NCI-H1694 treated with DMSO at 0.1 percent for 48 hours (cell line): ENCODE results near the gene RAB44.

Source experiments
- DNase-seq: peaks from one replicate; lab custom pipeline; 2025; lab: John Stamatoyannopoulos, UW

RAB44 gene

DNA sequence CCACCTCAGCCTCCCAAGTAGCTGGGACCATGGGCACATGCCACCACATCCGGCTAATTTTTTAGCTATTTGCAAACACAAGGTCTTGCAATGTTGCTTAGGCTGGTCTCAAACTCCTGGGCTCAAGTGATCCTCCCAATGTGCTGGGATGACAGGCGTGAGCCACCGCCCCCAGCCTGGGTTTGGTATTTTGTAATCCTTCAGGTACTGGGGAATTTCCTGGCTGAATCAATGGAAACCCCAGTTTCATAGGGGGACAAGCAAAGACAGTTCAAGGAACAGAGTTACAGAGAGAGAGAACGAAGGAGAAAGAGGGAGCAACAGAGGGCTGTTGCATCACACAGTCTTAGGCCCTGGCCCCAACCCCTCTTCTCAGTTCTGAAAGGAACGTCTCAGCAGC, 35.7 kb downstream of the RAB44 start:
- no peak for DNase-seq

DNA sequence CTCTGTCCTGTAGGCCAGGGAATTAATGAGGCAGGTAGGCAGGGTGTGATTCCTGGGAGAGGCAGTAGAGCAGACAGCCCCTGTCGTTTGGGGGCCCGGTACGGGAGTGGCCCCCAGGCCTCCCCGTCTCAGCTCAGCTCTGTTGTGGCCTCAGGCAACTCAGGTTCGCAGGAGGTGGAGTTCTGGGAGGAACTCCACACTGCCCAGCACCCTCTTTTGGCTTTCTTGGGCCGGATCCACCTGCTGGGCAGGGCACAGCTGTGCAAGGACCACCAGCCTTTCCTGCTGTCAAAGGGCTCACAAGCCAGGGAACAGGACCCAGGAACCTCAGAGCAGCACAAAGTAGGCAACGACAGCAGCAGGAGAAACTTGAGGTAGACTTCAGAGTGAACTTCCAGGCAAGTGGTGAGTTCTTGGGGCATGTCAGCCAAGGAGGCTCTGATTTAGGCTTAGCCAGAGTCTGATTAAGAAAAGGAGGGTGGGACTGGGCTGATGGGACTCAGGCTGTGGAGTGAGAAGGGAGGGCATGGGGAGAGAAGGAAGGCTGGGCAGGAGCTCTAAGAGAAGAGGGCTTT, 36.9 kb downstream of the RAB44 start:
- DNase-seq: no peak

DNA sequence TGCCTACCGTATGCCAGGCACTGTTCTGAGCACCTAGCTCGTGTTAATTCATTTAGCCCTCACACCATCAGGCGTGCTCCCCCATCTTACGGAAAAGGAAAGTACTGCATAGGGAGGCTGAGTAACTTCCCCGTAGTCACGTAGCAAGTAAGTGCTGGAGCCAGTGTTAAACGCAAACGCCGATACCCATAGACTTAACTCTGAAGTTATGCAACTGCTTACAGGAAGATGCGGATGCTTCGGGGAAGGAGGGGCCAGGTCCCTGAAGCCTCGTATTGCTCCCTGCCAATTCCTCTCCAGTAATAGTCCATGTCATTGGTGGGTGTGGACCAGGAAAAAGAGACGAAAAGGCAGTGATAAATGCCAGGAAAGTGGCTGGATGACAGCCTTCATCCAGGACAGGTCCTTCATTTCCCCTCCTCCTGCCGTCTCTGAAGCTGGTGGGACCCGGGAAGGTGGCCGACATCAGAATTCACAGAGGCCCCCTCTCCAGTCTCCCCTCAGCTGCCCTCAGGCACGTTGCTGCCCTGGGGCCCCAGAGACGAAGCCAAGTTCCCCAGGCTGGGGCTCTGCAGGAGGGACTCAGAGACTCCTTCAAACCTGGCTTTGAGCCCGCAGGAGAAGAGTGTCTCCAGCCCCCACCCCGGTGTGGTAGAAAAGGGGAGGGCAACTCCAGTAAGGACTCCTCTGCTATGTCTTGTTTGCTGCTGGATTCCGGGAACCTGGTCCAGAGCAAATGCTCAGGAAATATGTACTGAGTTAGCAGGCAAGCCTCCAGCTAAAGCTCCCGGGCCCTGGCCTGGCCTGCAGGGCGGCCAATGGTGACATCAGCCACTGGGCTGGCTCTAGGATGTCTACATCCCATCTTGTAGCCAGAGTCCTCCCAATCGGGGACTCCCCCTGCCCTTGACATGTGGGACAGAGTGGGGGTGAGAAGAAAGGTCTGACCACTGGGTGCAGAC, 37.8 kb downstream of the RAB44 start:
- DNase-seq: no peak

DNA sequence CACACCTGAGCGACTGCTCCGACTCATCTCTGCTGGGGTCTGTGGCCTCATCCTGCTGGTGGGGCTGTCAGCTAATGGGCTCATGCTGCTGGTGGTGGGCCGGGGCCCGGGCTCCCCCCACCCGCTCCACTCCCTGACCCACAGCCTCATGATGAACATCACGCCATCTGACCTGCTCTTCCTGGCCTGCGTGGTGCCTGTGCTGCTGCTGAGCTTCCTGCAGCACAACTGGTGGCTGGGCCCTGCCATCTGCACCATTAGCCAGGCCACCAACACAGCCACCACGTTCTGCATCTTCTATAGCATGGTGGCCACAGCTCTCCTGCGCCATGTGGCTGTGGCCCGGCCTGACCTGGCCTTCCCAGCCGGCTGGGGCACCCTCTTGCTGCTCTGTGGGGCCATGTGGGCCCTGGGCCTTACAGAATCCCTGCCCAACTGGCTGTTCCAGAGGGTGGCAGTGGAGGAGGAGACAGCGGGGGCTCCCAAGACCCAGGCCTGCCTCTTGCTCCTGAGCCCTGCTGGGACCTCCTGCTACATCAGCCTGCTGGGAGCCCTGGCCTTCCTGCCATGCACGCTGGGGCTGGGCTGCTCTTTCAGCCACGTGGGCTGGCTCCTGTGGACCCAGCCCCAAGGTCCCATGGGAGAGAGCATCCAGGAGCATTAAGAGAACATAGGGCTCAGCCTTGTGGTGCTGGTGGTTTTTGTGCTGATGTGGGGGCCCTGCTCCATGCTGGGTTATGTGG, 39.6 kb downstream of the RAB44 start:
- DNase-seq: no peak

DNA sequence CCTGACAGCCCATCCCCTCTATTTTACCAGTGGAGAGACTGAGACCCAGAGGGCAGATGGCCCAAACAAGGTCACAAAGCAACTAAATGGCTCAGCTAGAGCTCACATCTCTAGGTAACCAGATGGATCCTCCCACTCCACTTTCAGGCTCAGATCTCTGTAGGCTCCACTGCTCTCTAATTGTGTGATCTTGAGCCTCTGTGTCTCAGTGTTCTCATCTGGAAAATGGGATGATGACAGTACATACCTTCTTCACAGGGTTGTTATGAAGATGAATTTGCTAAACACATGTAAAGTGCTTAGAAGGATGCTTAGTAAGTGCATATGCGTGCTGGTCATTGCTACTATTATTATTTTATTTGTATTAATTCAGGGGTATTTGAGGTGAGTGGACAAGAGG, 40.5 kb downstream of the RAB44 start:
- no peak for DNase-seq

DNA sequence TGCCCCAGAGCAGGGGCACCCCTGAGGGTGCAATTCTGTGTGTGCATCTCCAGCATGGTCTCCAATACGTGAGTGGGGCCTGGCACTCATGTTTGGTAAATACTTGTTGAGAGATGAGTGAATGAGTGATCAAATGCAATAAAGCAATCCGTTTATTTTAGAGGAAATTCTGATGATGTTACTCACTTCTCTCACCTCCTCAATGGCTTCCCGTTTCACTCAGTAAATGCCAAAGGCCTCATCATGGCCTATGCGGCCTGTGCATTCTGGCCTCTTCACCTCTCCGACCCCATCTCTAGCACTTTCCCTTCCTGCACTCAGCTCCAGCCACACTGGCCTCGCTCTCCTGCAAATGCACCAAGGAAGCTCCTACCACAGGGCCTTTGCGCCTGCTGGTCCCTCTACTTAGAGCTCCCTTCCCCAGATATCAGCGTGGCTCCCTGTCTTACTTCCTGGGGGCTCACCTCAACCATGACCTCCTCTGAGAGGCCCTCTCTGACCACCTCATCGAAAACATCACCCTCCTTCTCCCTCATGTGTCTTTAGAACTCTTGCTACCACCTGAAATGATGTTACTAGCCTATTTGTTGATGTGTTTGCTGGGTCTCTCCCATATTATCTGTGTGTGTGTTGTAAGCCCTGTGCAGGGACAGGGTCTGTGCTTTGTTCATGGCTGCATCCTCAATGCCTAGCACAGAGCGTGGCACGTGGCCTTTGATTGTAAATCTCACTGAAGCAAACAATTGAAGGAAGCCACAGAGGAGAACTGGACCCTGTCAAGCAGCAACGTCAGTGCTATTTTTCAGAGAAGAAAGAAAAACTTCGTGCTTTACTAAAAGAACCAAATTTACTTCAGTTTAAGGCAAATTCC, 42.6 kb downstream of the RAB44 start:
- no peak for DNase-seq

DNA sequence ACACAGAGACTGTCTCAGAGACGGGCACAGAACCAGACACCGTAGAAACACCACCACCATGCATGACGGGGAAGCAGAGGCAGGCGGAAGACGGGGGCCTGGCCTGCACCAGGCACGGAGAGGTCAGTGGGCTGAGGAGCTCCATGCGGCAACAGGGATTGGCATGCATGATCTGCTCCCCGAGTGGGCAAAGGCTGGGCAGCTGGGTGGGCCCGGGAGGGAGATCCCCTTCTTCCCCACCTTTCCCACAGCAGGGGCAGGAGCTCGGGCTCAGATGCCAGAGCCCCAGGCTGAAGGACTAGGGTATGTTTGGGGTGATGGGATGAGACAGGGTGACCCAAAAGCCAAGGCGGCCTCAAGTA, 43.2 kb downstream of the RAB44 start:
- DNase-seq: no peak

DNA sequence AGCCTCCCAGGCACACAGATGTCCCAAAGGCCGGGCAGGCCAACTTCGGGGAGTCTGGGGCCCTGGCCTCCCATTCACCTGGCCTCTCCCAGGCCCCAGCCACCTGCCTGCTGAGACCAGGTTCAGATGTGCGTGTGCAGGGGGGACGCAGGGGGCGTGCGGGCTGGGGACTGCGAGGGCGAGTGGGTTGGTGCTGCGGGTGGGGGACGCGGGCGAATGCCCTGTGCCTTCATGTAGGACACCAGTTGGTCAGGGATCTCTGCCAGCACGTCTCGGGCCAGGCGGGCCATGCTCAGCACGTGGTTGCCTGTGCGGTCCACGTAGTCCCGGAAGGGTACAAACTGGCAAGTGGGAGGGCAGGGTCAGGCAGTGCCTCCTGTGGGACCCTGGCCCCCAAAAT, 44.5 kb downstream of the RAB44 start:
- no peak for DNase-seq

DNA sequence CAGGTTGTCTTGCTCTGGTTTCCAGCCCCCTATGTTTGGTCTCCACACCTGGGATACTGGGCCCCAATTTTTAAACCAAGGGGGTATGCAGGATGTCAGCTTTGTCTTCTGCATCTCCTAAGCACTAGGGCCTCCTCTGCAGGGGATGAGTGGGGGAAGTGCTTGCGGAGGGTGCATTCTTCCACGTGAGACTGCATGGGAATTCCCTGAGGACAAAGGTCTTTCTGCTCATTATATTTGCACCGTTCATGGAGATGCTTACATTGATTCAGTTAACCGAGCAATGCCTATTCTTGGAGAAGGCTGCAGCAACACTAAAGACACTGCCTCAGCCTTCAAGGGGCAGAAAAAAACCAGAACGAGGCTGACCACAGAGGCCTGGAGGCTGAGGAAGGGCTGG, 45.4 kb downstream of the RAB44 start:
- no peak for DNase-seq

DNA sequence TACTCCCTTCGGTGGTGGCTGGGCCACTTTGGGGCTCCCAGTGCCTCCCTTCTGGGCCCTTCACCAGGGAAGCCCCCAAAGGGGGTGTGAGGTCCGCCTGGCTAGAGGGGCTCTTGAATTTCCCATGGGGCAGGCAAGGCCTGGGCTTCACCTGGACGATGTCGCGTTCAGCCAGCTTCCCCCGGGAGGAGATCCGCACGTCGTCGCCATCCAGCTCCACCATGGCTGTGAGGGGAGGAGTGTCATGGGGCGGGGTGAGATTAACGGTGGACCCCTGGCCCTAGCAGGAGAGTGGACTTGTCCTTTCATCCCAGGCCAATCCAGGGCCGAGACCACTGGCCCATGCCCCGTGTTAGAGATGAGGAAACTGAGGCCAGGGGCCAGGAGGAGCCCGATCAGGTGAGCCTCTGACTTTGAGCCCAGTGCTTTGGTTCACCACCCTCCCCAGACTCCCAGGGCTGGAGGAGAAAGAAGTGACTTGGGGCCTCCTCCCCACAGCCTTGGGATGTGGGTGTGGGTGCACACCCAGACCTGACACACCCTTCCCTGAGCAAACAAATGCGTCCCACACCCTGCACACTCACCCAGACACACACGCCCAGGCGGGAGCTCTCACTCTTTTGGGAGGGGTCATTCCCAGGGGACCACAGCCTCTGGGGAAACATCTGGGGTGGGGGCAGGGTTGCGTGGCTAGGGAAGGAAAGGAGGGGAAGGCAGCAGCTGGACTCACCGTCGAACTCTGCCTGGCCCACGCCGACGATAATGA, 46.1 kb downstream of the RAB44 start:
- no peak for DNase-seq

DNA sequence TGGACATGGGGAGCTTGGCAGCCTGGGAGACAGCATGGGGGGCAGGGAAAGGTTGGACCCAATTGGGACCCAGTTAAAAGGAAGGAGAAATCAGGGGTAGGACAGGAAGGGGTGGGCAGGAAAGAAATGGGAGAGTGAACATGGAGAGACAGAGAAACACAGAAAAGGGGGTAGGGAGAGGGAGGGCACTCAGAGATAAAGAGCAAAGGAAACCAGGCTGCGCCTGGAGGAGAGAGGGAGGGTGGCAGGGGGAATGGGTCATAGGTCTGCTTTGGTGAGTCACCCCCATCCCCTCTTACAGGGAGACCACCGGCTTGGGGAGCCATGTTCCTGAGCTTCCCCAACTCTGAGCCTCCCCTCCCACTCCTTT, 46.7 kb downstream of the RAB44 start:
- DNase-seq: no peak

DNA sequence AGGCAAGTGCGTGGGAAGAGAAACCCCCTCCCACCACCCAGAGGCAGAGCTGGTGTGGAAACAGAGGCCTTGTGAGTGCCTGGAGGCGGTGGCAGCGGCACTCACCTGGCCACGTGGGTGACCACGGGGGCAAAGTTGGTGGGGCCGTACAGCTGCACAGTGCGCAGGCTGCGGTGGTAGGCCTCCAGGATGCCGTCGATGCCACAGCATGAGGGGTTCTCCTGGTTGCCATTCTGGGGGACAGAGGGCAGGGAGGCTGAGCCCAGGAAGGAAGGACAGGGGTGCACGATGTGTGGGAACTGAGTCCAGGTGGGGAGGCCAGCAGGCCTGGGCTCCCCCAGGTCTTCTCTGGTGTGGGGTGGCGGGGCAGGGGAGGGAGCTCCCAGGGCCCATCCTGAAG, 47.7 kb downstream of the RAB44 start:
- no peak for DNase-seq

DNA sequence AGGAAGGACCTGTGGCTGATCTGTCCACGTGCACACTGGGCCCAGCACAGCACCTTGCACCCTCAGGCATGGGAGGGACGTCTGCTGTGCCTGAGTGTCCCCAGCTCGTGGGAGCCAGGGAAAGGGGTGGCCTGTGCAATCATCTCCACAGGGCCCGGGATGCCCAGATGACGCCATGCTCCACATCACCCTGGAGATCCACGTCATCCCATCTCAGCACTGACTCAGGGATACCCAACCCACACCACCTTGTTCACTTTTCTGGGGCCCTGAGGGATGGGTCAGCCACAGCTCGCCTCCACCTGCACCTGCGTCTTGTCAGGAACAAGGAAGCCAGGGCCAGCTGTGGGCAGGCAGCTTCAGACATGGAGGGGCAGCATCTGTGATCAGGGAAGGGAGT, 48.2 kb downstream of the RAB44 start:
- no peak for DNase-seq

DNA sequence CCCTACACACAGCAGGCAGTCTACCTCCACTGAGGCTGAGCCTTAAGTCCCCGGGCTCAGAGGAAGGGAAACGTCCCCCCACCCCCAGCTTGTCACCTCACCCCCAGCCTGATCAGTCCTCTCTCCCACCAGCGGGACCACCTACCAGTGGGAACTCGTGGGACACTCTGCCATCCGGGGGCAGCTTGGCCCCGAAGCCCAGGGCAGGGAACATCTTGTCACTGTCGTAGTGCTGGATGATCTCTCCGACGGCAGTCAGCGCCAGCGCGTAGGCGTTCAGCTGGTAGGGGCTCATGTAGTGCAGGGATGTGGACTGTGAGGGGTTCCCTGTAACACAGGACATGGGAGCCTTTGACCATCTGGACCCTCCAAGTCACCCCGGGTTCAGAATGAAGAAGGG, 48.6 kb downstream of the RAB44 start:
- DNase-seq: no peak

DNA sequence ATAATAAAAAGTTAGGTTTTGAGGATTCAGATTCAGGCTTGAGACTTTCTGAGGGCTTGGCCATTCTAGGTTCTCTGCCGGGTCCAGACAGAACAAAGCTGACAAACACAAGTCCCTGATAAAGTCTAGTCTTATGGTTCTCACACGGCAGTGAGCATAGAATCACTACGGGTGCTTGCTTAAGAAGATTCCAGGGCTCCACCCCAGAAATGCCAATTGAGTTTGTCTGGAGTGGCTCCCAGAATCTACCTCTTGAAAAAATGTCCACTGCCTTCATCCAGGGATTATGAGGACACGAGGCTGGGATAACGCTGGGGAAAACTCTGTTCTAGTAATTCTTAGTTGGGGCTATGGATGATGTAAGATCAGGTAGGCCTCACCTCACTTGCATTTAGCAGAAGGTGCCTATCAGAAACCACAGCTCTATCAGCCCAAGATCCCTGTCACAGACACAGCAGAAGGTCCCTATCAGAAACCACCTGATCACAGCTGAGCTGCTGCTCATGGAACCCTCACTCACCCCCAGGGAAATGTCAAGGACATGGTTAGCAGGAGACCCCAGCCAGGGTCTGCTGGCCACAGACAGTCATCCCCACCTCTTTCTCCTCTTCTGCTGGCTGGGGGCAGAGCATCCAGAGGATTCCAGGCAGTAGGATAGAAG, 52.3 kb downstream of the RAB44 start:
- DNase-seq: no peak

DNA sequence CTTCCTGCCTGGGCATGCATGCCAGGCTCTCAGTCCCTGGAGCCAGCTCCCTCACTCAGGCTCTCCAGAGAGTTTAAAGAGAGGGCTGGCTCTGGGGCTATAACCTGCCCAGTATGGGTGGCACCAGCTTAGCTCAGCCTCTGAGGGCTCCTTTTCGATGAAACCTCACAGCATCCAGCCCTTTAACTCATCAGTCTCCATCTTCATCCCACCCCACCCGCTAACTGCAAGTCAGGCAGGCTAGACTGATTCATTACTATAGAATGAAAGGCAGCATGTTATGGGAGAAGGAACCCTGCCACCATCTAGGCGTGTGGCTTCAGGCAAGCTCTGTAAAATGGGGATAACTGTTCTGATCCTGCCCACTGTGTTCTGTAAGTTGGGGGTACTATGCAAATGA, 53.5 kb downstream of the RAB44 start:
- no peak for DNase-seq

DNA sequence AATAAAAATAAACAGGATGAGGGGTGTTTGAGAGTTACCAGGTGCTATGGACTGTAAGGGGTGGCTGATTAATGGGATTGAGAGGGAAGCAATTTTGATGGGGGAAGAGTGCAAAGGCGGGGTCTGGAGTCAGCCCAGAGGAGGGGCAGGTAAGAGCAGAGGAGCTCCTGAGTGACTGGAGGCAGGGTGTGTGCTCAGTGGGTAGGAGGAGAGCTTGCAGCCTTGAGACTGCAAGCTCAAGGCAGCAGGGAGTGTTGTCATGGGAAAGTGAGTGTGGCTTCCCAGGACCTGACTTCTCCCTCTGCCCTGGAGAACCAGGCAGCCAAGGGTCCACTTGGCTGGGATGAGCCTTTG, 54.2 kb downstream of the RAB44 start:
- DNase-seq: no peak

DNA sequence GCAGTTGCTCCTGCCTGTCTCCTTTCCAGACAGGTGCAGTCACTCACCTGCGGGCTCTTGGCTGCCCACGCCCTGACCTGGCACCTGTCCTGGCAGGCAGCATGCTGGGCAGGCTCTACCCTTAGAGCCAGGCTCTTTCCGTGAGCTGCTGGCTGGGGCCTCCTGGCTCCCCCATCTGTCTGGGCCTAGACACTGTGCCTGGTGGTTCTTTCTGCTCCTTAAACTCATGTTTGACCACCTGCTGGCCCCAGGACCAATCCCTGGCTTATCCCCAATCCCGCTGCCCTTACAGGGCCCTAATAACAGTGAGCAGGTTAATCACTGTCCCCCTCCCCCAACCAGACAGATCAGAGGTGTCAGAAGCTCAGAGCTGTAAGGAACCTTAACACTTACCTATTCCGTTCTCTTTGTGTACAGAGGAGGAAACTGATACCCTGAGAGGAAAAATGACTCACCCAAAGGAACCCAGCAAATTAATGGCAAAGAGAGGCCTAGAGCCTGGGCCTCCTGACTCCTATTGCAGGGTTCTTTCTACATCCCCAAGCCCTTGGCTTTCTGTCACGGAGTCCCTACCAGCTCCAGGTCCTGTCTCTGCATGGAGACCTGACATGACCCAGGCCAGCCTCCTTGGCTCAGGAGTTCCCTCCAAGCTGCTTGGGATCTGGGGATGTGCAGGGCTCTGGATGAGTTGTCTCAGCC, 54.7 kb downstream of the RAB44 start:
- no peak for DNase-seq

DNA sequence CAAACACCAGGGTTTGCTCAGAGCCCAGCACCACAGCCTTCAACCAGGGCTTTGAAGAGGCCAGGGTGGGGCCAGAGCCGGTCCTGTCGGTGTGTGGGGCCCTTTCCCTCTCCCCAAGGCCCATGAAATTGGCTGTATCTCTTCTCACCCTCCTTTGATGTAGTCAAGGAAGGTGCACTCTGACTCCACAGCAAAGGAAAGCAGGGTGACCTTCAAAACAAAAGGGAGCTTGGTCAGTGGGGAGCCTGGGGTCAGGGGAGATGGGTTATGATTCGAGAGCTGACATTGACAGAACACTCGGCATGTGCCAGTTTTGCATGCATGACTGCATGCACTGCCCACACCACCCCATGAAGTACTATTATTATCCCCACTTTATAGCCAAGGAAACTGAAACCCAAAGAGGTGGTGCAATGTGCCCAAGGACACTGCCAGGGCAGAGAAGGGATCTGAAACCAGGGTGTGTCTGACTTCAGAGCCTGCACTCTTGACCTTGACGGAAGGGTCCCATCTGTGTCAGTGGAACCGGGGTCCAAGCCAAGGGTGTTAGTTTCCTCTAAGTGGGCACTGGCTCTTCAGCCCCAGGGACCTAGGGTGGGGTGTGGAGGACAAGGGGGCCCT, 55.4 kb downstream of the RAB44 start:
- no peak for DNase-seq
